ENCODE measurements around the gene RER1.

Gene RER1

DNA sequence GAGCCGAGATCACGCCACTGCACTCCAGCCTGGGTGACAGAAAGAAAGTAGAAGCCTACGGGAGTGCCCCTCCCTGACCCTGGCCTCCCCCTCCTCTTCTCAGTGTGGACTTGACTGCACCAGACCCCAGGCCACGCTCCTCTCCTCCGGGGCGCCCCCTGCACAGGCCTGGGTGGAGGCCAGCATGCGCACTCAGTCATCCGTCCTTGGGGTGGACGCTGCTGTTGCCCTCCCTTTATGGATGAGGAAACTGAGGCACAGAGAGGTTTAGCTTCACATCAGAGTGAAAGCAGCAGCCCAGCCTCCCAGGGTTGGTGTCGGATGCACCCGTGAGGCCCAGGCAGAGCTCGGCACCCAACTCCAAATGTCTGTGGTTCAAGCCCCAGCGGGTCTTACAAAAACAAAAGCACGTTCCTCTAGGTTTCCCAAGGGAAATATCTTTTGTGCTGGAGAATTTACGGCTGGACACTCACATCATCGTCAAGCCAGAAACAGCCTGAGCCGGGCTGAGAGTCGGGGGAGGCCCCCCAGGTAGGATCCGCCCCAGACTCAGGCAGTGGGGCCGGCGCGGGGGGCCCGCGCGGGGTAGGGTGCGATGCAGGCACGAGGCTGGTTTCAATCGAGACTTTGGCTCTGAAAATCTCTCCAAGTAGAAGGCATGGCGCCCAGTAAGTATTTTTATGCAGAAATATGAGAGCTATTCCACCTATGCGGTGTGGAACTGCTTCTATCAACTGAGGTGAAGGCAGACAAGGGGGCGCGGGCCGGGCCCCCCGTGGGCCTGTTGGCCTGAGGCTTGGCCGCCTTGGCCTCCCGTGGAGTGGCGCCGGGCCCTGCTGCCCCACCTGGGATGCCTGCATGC lies 36.9 kb upstream of the RER1 start:
- no peak for DNase-seq

DNA sequence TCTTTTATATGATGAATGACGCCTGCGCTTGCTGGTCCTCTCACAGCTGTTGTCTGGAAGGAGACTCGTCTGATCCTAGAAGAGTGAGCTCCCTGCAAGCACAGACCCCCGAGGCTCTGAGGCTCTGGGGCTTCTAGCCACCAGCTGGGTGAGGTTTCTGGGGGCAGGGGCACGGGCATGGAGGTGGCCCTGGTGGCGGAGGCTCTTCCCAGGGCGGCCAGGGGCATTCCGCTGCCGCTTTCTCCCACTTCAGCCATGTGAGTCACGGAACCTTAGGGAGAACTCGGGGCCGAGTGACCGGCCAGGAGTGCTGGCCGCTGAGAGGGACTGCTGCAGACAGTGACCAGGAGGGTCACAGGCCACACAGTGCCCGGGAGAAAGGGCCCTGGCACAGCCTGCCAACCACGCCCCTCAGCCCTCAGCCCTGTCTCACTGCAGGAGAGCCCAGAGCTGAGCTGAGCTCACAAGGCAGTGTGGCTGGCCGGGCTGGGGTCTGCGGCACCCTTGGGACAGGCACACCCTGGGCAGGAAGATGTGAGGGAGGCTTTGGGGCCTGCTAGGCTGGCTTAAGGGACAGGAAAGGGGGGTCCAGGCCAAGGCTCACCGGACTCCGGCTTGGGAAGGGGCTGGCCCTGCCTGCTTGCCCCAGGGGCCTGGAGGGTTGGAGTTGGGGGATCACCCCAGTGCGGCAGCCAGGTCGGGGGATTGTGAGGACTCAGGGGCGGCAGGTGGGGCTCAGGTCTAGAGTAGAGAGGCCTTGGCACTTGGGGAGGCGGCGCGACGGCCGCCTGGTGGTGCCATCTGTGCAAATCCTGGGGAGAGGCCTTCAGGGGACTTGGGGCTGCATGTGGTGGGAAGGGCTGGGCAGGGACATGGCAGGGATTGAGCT lies 36.0 kb upstream of the RER1 start:
- DNase-seq = no peak

DNA sequence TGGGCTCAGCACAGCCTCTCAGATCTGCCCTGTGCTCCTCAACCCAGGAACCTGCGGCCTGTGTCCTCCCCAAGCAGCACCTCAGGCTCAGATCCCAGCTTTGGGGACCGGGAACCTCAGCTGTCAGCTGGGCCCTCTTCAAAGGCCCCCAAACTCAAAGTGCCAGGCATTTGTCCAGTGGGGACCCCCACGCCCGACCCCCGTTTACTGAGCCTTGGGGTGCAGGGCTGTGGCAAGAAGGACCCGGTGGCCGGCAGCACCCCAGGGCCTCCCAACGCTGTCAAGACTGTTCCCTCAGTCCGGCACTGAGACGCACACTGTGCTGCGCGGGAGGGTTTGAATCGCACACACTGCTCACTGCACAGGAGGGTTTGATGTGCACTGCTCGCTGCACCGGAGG lies 35.2 kb upstream of the RER1 start:
- DNase-seq = no peak

DNA sequence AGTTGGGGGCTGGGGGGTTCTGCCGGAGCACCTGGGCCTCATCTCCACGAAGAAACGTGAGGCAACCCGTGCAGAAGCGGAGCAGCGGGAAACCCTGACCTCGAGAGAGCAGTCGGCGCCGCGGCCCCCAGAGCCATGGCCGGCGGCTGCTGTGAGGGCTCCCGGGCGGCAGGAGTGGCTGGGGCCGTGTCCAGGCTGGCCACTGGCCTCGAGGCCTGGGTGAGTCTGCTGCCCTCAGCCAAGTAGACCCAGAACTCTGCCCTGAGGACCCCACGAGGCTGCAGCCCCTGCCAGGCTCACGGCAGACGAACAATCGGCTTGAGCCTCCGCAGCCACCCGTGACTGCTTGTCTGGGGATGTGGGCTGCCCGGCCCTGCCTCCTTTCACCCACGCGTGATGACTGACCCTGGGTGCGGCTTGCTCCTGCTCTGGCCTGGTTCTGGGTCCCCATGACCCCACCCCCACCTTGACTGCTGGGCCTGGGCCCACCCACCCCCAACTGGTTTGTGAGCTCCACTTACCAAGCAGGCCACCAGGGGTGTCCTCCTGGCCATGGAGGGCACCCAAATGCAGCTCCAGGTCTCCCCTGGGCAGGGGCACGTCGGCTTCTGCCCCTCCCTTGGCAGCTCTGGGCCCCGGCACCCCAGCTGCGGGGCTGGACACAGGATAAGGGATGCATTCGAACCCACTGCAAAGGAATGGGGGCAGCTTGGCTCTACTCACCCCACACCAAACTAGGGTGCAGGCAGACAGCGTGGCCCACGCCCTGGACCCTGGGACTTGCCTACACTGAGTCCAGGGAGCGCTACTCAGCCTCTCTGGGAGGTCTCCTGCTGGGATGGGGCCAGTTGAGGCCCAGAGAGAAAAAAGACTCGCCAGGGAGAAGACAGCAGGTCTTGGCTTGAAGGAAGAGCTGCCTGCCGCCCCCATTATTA lies 34.5 kb upstream of the RER1 start:
- no peak for DNase-seq

DNA sequence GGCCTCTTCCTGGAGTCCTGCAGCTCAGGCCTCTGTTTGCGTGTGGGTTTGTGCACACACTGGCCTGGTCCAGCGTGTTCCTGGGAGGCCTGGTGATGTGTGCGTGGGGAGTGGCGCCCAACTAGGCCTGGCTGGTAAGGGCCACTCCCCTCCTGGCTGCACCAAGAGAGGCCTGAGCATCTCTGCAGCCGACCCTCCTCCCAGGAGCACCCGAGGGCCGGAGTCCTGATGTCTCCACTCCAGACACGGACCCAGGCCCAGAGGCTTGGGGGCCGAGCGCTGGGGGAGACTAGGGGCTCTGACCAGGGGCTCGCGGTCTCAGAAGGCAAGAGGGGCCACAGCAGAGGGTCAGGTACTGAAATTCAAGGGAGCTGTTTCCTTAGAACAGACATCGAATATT lies 33.6 kb upstream of the RER1 start:
- no peak for DNase-seq

DNA sequence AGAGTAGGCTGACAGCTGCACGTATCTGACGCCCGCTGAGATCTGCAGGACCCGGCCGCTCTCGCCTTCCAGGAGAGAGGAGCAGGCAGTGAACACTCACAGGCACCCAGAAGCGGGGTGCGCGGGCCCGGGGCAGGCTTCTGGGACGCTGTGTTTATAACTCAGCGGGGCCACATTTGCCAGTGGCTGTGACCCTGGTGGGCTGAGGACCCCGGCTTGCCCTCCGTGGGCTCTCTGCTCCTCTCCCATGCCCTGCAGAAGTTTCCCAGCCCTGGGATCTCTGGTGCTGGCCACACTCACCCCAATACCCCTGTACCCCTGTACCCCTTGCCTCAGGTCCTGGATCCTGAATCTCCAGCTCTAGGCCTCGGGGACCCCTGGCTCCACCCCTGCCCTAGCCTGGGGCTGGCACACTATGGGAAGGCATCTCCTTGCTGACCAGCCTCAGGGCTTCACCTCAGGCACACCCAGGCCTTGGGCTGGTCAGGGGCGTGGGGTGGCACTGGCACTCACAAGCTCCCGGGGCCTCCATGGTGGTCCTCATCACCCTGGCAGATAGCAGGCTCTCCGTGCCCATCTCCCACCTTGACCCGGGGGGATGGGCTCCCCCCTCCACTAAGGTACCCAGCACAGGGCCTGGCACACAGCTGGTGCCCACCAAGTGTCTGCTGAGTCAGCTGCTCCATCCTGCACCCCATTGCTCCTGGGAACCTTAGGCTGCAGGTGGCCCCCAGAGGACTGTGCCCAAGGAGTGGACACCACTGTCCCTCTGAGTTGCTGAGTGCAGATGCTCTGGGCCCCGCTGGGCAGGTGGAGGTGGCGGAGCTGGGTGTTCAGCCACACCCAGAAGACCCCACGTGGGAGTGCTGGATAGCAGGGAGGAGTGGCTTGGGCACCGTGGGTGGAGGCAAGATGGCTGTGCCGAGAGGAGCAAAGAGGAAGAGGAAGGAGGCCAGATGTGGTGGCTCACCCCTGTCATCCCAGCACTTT lies 32.7 kb upstream of the RER1 start:
- DNase-seq = no peak

DNA sequence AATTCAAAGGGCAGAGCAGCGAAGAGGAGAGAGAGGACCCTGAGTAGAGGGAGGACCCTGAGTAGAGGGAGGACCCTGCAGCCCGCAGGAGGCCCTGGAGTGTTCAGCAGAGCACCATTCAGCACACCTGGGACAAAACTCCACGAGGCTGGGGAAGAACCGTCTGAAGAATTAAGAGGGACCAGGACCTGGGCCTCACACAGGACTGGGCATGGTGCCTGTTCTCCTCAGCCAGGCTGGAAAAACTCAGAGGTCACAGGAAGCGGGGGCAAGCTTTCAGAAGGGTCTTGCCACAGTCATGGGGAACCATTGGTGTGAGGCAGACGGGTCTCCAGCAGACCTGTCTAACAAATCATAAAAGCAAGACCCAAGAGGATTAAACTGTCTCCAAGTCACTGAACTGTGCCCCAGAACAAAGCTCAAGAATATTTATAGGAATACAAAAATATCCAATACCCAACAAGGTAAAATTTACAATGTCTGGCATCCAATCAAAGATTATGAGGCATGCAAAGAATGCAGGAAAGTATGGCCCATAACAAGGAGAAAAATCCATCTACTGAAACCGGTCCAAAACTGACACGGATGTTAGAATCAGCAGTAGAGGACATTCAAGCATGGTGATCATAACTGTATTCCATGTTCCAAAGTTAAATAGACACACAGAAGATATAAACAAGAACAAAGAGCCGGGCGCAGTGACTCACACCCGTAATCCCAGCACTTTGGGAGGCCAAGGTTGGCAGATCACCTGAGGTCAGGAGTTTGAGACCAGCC lies 30.9 kb upstream of the RER1 start:
- no peak for DNase-seq

DNA sequence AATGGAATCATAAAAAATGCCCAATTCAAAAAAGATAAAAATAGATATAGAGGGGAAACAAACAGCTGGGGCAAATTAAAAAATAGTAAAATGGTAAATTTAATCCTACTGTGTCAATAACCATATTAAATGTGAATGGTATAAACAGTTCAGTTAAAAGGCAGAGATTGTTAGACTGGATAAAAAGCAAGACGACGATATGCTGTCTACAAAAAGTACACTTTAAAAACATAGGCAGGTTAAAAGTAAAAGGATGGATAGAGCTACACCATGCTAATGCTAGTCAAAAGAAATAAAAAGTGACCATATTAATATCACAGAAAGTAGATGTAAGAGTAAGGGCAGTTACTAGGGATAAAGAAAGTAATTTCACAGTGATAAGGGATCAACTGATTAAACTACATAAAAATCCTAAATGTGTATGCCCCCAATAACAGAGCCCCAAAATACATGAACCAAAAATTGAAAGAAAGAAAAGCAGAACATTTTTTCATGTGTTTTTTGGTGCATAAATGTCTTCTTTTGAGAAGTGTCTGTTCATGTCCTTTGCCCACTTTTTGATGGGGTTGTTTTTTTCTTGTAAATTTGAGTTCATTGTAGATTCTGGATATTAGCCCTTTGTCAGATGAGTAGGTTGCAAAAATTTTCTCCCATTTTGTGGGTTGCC lies 27.7 kb upstream of the RER1 start:
- DNase-seq = no peak

DNA sequence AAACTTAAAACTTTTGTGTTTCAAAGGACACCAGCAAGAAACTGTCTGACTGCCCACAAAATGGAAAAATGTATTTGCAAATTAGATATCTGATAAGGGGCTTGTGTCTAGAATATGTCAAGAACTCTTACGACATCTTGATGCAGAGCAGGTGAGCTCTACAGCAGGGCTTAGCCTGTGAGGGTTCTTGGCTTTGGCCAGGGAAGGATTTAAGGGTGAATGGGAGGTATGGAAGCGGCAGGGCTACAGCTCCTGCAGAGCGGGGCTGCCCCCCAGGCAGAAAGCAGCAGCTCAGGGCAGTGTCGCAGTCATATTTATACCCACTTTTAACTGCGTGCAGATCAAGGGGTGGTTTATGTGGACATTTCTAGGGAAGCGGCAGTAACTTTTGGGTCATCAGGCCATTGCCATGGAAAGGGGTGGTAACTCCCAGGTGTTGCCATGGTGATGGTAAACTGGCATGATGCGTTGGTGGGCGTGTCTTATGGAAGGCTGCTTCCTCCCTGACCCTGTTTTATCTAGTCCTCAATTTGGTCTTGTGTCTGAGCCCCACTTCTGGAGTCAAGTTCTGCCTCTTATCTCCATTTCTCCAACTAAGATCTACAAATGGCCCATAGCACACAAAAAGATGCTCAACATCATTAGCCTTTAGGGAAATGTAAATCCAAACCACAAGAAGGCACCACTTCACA lies 23.4 kb upstream of the RER1 start:
- no peak for DNase-seq

DNA sequence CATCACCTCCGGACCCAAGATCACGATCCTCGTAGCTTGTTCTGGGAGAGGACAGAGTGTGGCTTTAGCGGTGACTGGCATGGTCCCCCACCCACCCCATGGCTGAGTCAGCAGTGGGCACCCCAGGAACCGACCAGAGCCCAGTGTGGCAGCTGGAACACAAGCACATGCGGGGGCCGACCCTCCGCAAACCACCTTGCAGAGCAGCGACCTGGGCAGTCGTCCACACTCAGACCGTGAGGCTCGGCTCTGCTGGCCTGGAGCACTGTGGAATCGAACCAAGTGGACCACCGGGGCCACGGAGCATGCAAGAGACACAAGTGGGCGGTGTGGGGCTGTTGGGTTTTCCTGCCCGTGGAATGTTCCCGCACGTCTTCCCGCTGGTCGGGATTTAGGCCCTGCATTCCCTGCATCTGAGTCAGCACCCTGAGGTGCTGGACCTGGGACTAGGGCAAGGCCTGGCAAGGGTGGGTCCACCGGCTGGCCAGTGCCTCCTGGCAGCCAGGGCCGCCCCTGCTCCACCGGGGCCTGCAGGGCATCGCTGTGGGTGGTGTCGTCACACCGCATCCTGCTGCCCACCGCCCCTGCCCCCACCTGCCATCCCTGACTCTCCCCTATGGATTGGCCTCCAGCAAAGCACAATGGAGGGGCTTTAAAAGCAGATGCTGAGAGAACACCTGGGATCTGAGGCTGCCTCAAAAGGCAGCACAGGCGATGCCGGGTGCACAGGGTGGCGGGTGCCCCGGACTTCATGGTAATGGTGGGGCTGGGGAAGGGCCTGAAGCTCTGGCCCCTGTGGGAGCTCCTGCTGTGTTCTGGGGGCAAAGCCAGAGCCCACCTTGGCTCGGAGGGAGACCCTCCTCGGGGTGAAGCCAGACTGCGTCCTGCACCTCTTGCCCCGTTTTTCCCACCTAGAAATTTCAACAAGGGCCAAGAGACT lies 18.8 kb upstream of the RER1 start:
- no peak for DNase-seq

DNA sequence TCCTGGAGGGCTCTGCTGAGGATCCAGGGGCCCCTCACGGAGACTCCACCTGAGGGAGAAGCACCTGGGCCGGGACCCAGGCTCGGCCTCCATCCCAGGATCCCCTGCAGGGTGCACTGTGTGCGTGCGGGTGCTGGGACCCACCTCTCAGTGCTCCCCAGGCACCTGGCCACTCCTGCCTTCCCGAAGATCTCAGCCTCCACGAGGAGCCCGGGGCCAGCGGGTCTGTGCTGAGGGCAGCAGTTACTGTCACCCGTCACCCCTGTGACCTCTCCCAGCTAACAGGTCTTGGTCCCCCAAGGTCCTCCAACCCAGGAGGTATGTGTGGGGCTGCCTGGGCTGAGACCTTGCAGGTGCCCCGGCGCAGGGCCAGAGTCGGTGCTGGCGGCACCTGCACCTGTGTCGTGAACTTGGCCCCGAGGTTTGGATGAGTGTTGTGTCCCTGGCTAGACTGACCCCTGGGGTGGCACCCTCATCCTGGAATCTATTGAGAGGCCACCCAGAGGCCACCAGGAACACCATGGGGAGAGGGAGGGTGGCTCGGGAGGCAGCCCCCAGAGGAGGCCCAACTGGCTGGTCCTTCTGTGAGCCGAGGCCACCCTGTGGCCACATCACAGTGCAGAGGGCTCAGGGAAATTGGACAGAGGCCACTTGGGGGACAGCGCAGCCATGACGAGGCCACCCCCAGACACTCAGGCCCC lies 17.9 kb upstream of the RER1 start:
- DNase-seq = no peak

DNA sequence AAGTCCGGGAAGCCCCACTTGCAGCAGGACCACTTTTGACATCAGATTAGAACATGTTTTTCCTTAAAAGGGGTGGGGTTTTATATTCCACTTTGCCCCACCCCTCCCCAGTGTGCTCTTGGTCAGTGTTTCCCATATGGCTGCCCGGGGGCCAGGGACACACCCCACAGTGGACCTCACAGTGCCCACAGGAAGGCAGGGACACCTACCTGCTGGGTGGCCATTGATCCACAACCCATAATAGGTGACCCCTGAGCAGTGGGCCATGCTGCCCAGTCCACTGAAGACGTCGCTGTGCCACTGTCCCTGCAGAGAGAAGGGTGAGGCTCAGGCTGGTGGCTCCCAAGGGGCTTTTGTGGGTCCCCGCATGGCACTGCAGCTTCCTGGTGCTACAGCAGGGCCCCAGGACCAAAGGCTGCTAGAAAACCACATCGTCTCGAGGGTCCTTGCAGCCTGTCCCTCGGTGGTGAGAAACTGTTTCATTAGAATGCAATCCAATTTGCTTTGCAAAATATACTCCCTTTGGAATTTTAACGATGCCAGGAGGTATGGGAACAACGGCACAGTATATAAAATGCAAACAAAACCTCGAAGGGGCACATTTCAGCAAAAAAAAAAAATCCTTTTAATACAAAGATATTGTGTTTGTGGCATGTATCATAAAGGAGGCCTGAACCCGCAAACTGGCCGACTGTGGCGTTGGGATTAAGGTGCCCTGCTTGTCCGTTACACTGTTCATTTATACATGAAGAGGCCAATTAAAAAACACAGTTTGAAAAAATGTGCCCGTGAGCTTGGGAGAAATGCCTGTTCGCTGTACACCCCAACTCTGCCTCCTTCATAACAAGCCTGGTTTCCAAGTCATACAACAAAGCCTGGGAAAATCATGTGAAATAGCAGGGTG lies 17.1 kb upstream of the RER1 start:
- DNase-seq = no peak

DNA sequence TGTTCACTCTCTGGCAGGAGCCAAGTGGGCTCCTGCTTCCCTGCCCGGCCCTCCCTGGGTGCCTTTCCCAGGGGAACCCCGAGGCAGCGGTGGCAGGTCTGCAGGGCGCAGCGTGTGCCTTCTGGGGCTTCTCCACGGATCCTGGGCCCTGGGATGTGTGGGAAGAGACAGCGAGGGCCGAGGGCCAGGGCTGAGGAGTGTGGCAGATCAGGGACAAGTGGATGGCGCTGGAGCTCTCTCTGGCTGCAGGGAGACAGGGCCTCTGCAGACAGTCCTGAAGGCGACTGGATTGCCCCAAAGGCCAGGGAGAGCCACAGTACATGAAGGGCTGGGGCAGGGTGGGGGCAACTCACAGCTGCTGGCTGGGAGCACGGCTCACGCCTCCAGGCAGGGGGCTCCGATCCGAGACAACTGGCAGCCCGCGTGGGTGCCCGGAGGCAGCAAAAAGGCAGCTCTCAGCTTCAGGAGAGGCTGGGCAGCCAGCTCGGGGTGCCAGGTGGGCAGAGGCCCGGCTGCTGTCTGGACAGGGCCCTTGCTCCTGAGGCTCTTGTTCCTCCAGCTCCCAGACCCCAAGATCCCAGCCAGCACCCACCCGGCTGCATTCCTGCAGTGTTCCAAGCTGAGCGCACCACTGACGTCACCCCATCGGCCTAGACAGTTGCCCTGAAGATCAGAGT lies 16.3 kb upstream of the RER1 start:
- DNase-seq = no peak

DNA sequence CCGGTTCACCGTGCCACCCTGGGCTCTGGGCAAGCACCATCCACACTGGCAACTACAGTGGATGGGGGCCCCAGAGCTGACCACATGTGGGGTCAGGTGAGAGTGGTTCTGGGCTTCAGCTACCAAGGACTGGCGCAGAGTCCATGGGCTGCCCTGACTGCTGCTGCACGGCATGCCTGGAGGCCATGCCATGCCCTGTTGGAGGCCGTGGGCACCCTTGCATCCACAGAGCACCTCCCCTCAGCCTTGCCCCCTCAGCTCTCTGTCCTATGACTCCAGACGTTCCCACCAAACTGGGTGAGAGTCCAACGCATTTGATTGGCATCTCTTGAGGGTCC lies 15.7 kb upstream of the RER1 start:
- DNase-seq = no peak

DNA sequence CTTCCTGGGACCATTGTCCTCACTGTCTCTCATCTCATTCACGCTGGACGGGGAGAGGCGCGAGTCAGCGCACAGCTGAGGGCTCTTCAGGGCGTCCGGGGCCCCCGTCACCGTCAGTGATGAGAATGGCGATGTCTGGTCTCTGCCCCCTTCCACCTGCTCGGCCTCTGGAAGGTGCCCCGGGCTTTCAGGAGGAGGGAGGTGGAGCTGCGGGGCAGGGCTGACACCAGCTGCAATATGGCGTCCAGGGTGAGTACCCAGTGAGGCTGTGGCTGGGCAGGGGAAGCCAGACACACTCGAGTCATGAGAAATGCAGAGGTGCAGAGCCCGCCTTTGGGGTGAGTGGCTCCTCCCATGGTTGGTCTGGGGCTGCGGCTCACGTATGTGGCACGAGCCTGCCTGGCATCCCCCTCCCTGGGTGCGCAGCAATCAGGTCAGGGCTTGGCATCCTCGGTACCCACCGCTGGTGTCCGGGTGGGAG lies 15.3 kb upstream of the RER1 start:
- DNase-seq = no peak
